ENCODE data around the gene SDR9C7.

Gene SDR9C7

GRCh38 chr12:56927281-56927680 is 6.9 kb downstream of the SDR9C7 start:
- no peak for TF ChIP-seq GATA2 (IDR thresholded peaks at IDR 0.05; ENCODE audit: low read depth, low read length)
- no peak for TF ChIP-seq GATA3 (IDR thresholded peaks at IDR 0.05; ENCODE audit: low read depth, low read length)

- no peak for TF ChIP-seq GATA3 (IDR thresholded peaks at IDR 0.05; ENCODE audit: low read depth, low read length)
- TF ChIP-seq GATA2 (IDR thresholded peaks at IDR 0.05; ENCODE audit: low read depth, low read length): no peak
These were observed 12.2 kb downstream of the SDR9C7 start for GRCh38 chr12:56922031-56922430.

- TF ChIP-seq GATA3 (IDR thresholded peaks at IDR 0.05; ENCODE audit: low read depth, low read length) (no peak), GATA2 (IDR thresholded peaks at IDR 0.05; ENCODE audit: low read depth, low read length) (no peak)
These were observed 12.9 kb downstream of the SDR9C7 start for GRCh38 chr12:56921346-56921745.

GRCh38 chr12:56916996-56917333 is 17.2 kb downstream of the SDR9C7 start:
- TF ChIP-seq GATA2 (IDR thresholded peaks at IDR 0.05; ENCODE audit: low read depth, low read length): no peak
- no peak for TF ChIP-seq GATA3 (IDR thresholded peaks at IDR 0.05; ENCODE audit: low read depth, low read length)

- TF ChIP-seq GATA3 (IDR thresholded peaks at IDR 0.05; ENCODE audit: low read depth, low read length): no peak
These were observed 17.8 kb downstream of the SDR9C7 start for GRCh38 chr12:56916296-56916995.

GRCh38 chr12:56914724-56915123 is 19.5 kb downstream of the SDR9C7 start:
- TF ChIP-seq GATA3 (IDR thresholded peaks at IDR 0.05; ENCODE audit: low read depth, low read length): no peak
- TF ChIP-seq GATA2 (IDR thresholded peaks at IDR 0.05; ENCODE audit: low read depth, low read length): no peak

DNA sequence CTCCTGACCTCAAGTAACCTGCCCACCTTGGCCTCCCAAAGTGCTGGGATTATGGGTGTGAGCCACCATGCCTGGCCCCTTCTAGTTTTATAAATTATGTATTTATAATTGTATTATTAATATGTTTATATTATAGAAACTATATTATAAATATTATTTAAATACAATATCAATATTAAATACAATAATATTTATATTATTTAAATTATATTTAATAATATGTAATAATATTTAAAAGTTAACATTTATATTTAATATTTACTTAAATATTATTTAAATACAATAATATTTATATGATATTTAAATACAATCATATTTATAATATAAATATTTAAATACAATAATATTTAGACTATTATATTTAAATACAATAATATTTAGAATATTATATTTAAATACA is 20.0 kb downstream of the SDR9C7 start:
- TF ChIP-seq GATA3 (IDR thresholded peaks at IDR 0.05; ENCODE audit: low read depth, low read length) (no peak), GATA2 (IDR thresholded peaks at IDR 0.05; ENCODE audit: low read depth, low read length) (no peak)

DNA sequence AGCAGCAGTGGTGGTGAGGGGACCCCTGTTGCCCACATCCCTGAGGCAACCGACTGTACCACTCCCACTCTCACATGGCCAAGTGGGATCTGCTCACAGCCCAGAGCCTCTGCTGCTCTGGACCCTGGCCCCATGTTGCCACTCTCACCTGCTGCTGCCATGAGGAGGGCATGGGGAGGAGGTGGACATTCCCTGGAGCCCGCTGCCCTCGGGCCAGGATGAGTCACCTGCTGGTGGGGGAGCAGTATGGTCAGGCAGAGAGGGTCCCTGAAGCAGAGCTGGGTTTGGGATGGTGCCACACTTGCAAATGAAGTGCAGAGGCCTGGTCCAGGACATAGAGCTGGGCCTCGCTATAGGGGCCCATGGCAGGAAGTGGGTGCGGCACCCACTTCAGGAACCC is 26.1 kb downstream of the SDR9C7 start:
- TF ChIP-seq GATA3 (IDR thresholded peaks at IDR 0.05; ENCODE audit: low read depth, low read length) (no peak), GATA2 (IDR thresholded peaks at IDR 0.05; ENCODE audit: low read depth, low read length) (no peak)

GRCh38 chr12:56905852-56906251 is 28.4 kb downstream of the SDR9C7 start:
- TF ChIP-seq GATA2 (IDR thresholded peaks at IDR 0.05; ENCODE audit: low read depth, low read length): no peak
- TF ChIP-seq GATA3 (IDR thresholded peaks at IDR 0.05; ENCODE audit: low read depth, low read length): no peak

GRCh38 chr12:56903374-56903773 is 30.8 kb downstream of the SDR9C7 start:
- no peak for TF ChIP-seq GATA3 (IDR thresholded peaks at IDR 0.05; ENCODE audit: low read depth, low read length)
- no peak for TF ChIP-seq GATA2 (IDR thresholded peaks at IDR 0.05; ENCODE audit: low read depth, low read length)

- TF ChIP-seq GATA3 (IDR thresholded peaks at IDR 0.05; ENCODE audit: low read depth, low read length): no peak
- no peak for TF ChIP-seq GATA2 (IDR thresholded peaks at IDR 0.05; ENCODE audit: low read depth, low read length)
These were observed 33.6 kb downstream of the SDR9C7 start for GRCh38 chr12:56900583-56900982.

DNA sequence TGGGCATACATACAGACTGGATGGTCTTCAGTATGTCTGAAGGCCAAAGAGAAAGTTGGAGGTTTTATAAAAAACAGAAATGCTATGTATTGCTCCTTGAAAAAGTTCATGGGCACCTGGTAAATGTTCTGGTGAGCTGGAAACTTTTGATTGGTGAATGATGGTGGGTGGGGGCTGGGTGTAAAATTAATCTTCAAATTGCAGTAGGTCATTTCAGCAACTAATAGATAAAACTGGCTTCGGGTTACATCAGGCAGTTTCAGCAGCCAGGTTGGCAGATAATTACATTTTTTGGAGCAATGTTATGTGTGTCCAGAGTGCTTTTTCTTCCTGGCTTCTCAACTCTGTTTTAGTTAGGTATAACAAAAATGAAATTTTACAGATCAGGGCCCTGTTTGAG is 35.3 kb downstream of the SDR9C7 start:
- TF ChIP-seq GATA3 (IDR thresholded peaks at IDR 0.05; ENCODE audit: low read depth, low read length) (no peak), GATA2 (IDR thresholded peaks at IDR 0.05; ENCODE audit: low read depth, low read length) (no peak)

- TF ChIP-seq GATA3 (IDR thresholded peaks at IDR 0.05; ENCODE audit: low read depth, low read length) (no peak), GATA2 (IDR thresholded peaks at IDR 0.05; ENCODE audit: low read depth, low read length) (no peak)
These were observed 36.3 kb downstream of the SDR9C7 start for GRCh38 chr12:56897844-56898361.

GRCh38 chr12:56896082-56896481 is 38.1 kb downstream of the SDR9C7 start:
- TF ChIP-seq GATA2 (IDR thresholded peaks at IDR 0.05; ENCODE audit: low read depth, low read length) (no peak), GATA3 (IDR thresholded peaks at IDR 0.05; ENCODE audit: low read depth, low read length) (no peak)

DNA sequence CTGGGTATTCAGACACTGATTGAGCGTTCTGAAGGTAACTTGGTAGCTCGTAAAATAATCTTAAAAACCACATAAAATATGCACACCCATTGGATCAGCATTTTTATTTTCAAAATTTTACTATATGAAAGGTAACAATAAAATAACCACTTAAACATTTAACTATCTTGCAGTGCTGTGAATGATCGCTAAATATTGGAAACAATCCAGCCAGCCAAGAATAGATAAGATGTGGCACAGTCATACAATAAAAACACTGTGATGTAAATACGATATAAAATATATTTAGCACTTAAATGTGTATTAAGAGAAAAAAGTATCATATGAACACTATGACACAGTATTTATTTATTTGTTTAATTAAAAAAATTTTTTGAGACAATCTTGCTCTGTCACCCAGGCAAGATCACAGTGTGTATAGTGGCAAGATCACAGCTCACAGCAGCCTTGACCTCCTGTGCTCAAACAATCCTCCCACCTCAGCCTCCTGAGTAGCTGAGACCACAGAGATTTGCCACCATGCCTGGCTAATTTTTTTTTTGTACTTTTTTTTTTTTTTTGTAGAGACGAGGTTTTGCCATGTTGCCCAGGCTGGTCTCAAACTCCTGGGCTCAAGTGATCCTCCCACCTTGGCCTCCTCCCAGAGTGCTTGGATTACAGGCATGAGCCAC is 39.4 kb downstream of the SDR9C7 start:
- TF ChIP-seq GATA3 (IDR thresholded peaks at IDR 0.05; ENCODE audit: low read depth, low read length): no peak
- TF ChIP-seq GATA2 (IDR thresholded peaks at IDR 0.05; ENCODE audit: low read depth, low read length): no peak

Data from SH-SY5Y (cell line).